Lower leg skin (tissue), 4 donors: ENCODE results near the gene KRT80. TPM values are rescaled to one million over a fixed set of nuclear protein-coding genes. Genes with fewer than 3 reads are reported as not detected.

Experiments used
- DNase-seq, 2 donors: peaks; one replicate each; pipeline ENCODE4 v3.0.0-alpha.2; 2019; ENCODE audit warnings: low spot score in 2 of 2
- H3K4me3 ChIP-seq: fragments of 200-600 bp; sonication (generic); 2 replicates; pipeline ENCODE4 v1.5.1; 2017; ENCODE audit warnings: mild to moderate bottlenecking, low read depth; ENCODE audit not compliant: poor library complexity, severe bottlenecking
- CTCF ChIP-seq, 3 donors: fragments of 450-650 bp; IDR thresholded peaks; one replicate each; pipeline ENCODE4 v1.5.1; 2016; ENCODE audit warnings: antibody characterized with exemption in 3 of 3, mild to moderate bottlenecking in 3 of 3, moderate library complexity in 2 of 3
- POLR2A ChIP-seq, 2 donors: fragments of 450-650 bp; IDR thresholded peaks; one replicate each; pipeline ENCODE4 v1.6.1; 2016 to 2017; ENCODE audit warnings: antibody characterized with exemption in 2 of 2, mild to moderate bottlenecking in 1 of 2, moderate library complexity in 1 of 2
- WGBS, 2 donors: methylation state at CpG; one replicate each; pipeline ENCODE4 v1.1.5; 2018; 5-methylcytosine and 5-hydroxymethylcytosine counted together
- intact Hi-C: fragments of 100-400 bp; cut with DNase I; formaldehyde crosslinking; loops from one replicate; pipeline ENCODE4 v1.15.0; 2023; ENCODE audit warnings: low total_unique reads
- total RNA-seq, 4 donors: library from RNA; depleted of rRNA; stranded (reverse); fragments of >200 nt; gene quantifications; one replicate each; pipeline ENCODE4 v1.1.0, GENCODE V29; 2016

KRT80 gene
- total RNA-seq, 4 donors from 2014 or later, result 269 to 349 (median 275) TPM

GRCh38 chr12:52156757-52157565 lies 34.9 kb downstream of the KRT80 start:
- TF ChIP-seq CTCF (IDR thresholded peaks at IDR 0.05) (peak in 1 of 3 donors; percentile 90), POLR2A (IDR thresholded peaks at IDR 0.05) (no peak)
- intact Hi-C loops, result loop anchor here (5.0 kb wide), 1 partner anchor 170 kb away; no protein-coding TSS in a partner anchor
- peak; percentile 78 to 97 for DNase-seq
- no peak overlapping the region for H3K4me3 ChIP-seq
- WGBS, 2 donors, result 32 to 34% methylated on average over 15 of the region's 15 CpGs

GRCh38 chr12:52156311-52156710 lies 35.5 kb downstream of the KRT80 start:
- TF ChIP-seq CTCF (IDR thresholded peaks at IDR 0.05) (no peak), POLR2A (IDR thresholded peaks at IDR 0.05) (no peak)
- no peak overlapping the region for H3K4me3 ChIP-seq
- 60 to 72% methylated on average over 4 of the region's 4 CpGs for WGBS, 2 donors
- intact Hi-C loops, result loop anchor here (5.0 kb wide), 1 partner anchor 171 kb away; no protein-coding TSS in a partner anchor
- no peak for DNase-seq

- WGBS, 2 donors, result 46 to 51% methylated on average over 7 to 8 of the region's 8 CpGs
These were observed 36.6 kb downstream of the KRT80 start for GRCh38 chr12:52155048-52155868.

GRCh38 chr12:52152905-52153317 lies 38.9 kb downstream of the KRT80 start:
- intact Hi-C loops, result loop anchor here (5.0 kb wide), 1 partner anchor 219 kb away; no protein-coding TSS in a partner anchor

More at GRCh38 chr12:52155048-52155868, 36.6 kb downstream of the KRT80 start:
- peak in 1 of 2 donors; percentile 66 for DNase-seq
- intact Hi-C loops, result loop anchor here (5.0 kb wide), 1 partner anchor 172 kb away; no protein-coding TSS in a partner anchor
- no peak overlapping the region for H3K4me3 ChIP-seq
- TF ChIP-seq CTCF (IDR thresholded peaks at IDR 0.05) (no peak), POLR2A (IDR thresholded peaks at IDR 0.05) (no peak)

More at GRCh38 chr12:52152905-52153317, 38.9 kb downstream of the KRT80 start:
- TF ChIP-seq CTCF (IDR thresholded peaks at IDR 0.05) (no peak), POLR2A (IDR thresholded peaks at IDR 0.05) (no peak)
- DNase-seq, result no peak
- no peak overlapping the region for H3K4me3 ChIP-seq
- 58 to 61% methylated on average over 5 of the region's 5 CpGs for WGBS, 2 donors
